Pulmonary artery endothelial cell (primary cell): ENCODE results near the gene LRRC7. TPM values are rescaled to one million over a fixed set of nuclear protein-coding genes. Genes with fewer than 3 reads are reported as not detected.

Experiments used
- DNase-seq: peaks from one replicate; pipeline ENCODE4 v3.0.0-alpha.2; 2011; ENCODE audit warnings: low read depth, low spot score
- total RNA-seq: library from RNA; depleted of rRNA; stranded (reverse); fragments of >200 nt; gene quantifications from 2 replicates; pipeline ENCODE4 v1.2.3, GENCODE V29; 2014

Gene LRRC7
- total RNA-seq, 1 donor from 2014 or later = not detected

DNA sequence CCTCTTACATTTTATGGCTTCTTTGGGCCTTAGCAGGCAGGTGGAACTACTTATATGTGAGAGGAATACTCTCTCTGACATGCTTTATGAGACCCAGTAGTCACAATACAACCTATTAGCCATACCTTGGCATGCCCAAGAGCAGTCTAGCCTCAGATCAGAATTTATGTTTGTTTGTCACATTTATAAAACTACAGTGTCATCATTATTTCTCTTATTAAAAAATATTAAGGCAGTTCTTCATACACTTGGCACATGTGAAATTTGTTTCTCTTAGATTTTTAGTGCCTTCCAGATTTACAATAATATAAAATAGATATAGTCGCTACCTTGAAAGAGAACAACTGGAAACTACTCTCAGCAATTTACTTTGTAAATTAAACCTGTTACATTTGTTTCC, 519.2 kb downstream of the LRRC7 start:
- no peak for DNase-seq

- DNase-seq = no peak
These were observed 522.4 kb downstream of the LRRC7 start for GRCh38 chr1:70090141-70090540.

- DNase-seq = no peak
These were observed 523.2 kb downstream of the LRRC7 start for GRCh38 chr1:70090875-70091274.

DNA sequence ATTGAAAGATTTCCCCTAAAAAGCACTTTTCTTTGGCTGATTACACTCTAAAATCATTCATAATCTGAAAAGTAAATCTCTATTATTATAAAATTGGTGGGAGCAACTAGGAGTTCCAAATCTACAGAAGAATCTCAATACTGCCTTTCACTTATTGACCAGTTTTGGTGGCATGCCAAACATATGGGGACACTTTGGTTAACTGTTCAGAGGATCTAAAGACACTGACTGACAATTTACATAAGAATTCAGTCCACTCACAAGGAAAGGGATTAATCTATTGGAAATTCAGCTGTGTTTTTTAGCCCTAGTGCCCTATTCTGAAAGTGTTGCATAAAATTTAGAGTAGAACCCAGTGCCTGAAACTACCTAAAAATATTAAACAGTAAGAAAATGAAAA, 524.1 kb downstream of the LRRC7 start:
- DNase-seq = no peak

DNA sequence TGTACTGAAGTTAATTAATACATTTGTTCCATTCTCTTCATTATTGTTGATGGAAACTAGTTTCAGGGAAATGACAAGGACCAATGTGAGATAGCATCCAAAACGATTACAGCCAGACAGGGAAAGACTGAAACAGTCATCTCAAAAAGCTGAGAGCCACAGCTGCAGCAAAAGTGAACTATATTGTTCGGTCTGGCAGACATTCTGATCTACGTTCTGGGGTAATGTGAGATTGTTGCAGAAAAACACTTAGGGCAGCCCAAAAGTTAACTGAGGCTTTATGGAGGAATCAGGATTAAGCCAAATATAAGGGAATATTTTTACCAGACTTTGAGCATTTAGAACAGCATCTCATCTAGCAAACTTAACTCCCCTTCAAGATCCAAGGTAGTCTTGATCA, 524.8 kb downstream of the LRRC7 start:
- no peak for DNase-seq

DNA sequence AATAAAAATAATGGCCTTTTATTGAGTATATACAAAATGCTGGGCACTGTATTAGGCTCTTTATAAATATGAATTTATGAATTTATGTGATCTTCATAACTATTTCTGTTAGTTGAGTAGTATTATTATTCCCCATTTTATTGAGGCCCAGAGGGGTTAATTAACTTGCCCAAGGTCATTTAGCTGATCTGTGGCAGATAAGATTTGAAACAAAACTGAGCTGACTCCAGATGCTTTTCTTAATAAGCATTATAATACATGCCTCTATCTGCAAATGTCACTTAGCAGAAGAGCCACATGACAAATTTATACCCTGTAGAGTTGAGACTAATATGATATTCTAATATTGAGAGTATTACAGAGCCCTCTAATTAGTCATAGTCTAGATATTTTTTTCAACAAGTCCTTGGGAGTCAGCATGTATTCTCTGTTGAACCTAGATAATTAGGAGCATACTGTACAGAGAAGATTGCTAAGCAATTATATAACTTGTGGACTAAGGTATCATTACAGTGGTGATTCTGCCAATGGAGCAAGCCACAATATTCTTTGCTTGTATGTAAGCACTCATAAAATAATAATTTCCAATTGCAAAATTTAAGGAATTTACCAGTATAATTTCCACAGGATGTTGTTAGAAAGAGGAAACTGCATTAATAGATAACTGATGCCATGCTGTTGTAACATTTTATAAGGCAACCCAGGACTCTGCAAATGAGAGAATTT, 525.7 kb downstream of the LRRC7 start:
- no peak for DNase-seq

- DNase-seq = no peak
These were observed 533.5 kb downstream of the LRRC7 start for GRCh38 chr1:70101231-70101630.

- no peak for DNase-seq
These were observed 534.1 kb downstream of the LRRC7 start for GRCh38 chr1:70101774-70102173.

- no peak for DNase-seq
These were observed 536.0 kb downstream of the LRRC7 start for GRCh38 chr1:70103770-70104169.

DNA sequence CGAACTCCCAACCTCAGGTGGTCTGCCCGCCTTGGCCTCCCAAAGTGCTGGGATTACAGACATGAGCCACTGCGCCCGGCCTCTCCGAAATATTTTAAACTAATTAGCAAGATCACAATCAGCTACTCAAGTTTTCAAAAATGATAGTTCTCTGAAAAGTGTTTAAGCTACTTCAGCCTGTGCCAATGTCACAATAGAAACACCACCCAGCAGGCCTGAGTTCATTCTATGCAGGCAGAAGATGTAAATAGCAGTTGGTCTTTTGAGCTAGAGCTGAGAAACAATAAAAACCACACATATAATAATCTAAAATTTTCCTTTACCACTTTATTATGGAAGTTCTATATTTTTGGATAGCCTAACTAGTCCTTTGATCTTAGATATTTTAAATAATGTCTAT, 541.5 kb downstream of the LRRC7 start:
- no peak for DNase-seq

- DNase-seq = no peak
These were observed 545.1 kb downstream of the LRRC7 start for GRCh38 chr1:70112838-70113237.

- DNase-seq = no peak
These were observed 547.6 kb downstream of the LRRC7 start for GRCh38 chr1:70115315-70115714.

- DNase-seq = no peak
These were observed 549.3 kb downstream of the LRRC7 start for GRCh38 chr1:70117046-70117445.

- no peak for DNase-seq
These were observed 566.4 kb downstream of the LRRC7 start for GRCh38 chr1:70134148-70134547.

- no peak for DNase-seq
These were observed 572.6 kb downstream of the LRRC7 start for GRCh38 chr1:70140343-70140742.

DNA sequence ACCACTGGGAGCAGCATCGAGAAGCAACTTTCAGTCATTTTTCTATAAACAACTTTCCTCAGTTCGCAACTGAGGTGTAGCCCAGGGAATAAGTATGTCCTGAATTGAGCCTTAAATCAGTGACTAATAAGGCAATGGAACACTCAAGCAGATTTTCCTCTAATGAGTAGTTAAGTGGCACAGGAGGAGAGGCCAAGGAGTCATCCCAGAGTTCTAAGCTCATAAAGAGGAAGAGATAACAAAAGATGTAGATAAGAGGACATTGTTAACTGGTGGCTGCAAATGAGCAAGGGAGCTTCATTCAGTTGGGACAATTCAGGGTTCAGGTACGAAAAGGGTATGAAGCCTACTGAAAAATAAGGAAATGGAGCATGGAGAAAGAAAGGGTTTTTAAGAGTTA, 573.2 kb downstream of the LRRC7 start:
- no peak for DNase-seq

DNA sequence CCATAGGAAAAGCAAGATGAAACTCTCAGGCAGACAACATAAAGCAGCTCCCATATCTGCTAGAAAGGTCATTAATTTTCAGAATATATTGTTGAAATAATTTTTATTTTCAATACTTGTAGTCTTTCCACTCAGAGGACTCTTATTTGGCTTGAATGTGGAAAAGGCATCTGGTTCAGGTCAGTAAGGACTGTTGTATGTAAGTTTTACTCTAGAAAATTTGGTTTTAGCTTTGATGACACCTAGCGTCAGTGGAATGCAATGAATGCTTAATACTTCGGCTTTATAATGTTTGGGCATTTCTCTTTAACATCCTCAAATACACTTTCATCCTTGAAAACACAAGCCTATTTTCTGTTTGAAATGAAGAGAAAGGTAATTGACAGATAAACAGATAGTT, 574.4 kb downstream of the LRRC7 start:
- DNase-seq = no peak

- DNase-seq = no peak
These were observed 575.4 kb downstream of the LRRC7 start for GRCh38 chr1:70143048-70143659.

DNA sequence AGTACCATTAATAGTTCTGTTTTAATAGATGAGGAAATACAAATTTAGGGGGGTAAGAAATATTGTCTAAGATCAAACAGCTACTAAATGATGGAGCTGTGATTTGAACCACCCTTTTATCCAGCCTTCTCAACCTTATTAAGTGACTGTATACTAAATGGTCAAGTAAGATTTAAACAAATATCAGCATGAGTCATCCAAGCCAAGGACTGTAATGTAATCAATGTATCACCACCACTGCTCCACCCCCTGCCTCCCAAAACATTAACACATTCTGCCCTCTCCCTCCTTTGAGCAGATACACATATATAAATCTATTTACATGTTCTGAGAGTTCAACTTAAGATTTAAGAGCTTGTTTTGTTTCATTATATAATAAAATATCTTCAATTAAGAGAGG, 578.8 kb downstream of the LRRC7 start:
- no peak for DNase-seq

DNA sequence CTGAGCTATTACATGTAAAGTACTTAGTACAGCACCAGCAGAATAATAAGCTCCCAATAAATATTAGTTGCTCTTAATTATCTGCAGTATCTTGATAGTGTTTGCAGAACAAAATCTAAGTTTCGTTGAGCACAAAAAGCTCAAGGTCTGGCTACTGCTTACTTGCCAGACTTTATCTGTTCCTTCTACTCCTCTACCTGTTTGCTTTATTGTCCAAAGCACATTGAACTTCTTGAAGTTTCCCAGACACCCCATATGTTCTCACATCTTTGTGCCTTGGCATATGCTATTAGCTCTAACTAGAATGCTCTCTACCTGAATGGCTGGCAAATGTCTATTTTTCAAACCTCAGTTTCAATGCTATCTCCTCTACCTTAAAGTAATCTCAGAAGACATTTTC, 582.7 kb downstream of the LRRC7 start:
- no peak for DNase-seq

DNA sequence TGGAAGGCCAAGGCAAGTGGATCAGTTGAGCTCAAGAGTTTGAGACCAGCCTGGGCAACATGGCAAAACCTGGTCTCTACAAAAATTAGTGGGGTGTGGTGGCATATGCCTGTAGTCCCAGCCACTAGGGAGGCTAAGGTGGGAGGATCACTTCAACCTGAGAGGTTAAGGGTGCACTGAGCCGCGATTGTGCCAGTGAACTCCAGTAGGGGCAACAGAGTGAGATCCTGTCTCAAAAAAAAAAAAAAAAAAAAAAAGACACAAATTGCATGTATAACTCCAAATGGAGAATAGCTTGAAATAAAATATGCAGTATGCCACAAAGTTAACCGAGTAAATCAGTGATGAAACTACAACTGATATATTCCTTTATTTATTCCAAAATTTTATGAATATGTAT, 586.0 kb downstream of the LRRC7 start:
- DNase-seq = no peak

GRCh38 chr1:70156529-70157120, 588.9 kb downstream of the LRRC7 start:
- DNase-seq = no peak

GRCh38 chr1:70164350-70164749, 596.6 kb downstream of the LRRC7 start:
- DNase-seq = no peak
